Stimulated activated naive CD8-positive, alpha-beta T cell treated with anti-CD3 and anti-CD28 coated beads, Interleukin-15, amount 100 ng/mL, for 72 hours (primary cell): Measurements from ENCODE around the gene NCK1.

Source experiments
- ATAC-seq: fragments of 150-1000 bp; cut with Tn5 transposase; 2 replicates; pipeline ENCODE4 v1.10.0; 2021; ENCODE audit warnings: mild to moderate bottlenecking, moderate library complexity
- DNase-seq, 2 donors: peaks; one replicate each; pipeline ENCODE4 v3.0.0; 2021 to 2022
- H3K27ac Mint-ChIP-seq, 2 donors: one replicate each; pipeline ENCODE4 v1.8.0; 2022; ENCODE audit warnings: mild to moderate bottlenecking in 2 of 2, mixed read lengths in 2 of 2, moderate library complexity in 2 of 2
- H3K27me3 Mint-ChIP-seq: one replicate; pipeline ENCODE4 v1.8.0; 2022; ENCODE audit warnings: mixed read lengths
- H3K4me1 Mint-ChIP-seq: one replicate; pipeline ENCODE4 v1.8.0; 2022; ENCODE audit warnings: mild to moderate bottlenecking, mixed read lengths
- H3K4me3 Mint-ChIP-seq, 2 donors: one replicate each; pipeline ENCODE4 v1.8.0; 2022; ENCODE audit warnings: mild to moderate bottlenecking in 2 of 2, mixed read lengths in 2 of 2, moderate library complexity in 1 of 2
- H3K9me3 Mint-ChIP-seq, 2 donors: one replicate each; pipeline ENCODE4 v1.8.0; 2022; ENCODE audit warnings: mixed read lengths in 2 of 2

NCK1 gene

DNA sequence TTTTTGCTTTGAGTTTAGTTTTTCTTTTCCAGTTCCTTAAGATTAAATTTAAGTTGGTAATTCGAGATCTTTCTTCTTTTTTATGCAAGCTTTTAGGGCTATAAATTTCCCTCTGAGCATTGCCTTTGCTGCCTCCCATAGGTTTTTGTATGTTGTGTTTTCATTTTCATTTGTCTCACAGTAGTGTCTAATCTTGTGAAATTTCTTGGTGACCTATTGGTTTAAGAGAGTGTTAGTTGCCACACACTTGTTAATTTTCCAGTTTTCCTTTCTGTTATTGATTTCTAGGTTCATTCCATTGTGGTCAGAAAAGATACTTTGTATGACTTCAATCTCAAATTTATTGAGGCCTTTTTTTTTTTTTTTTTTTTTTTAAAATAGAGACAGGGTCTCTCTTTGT, 77.5 kb downstream of the NCK1 start:
- Mint-ChIP-seq H3K4me1 (peaks cover 55% of the 10 kb centered on the region), H3K9me3 (peaks cover 7 to 9% of the 10 kb centered on the region in 2 donors), H3K27me3 (no peaks in the 10 kb centered on the region), H3K4me3 (peak overlapping the region; percentile 26 to 30), H3K27ac (peak overlapping the region in 1 of 2 donors; percentile 77)
- ATAC-seq (no peak), DNase-seq (no peak)

DNA sequence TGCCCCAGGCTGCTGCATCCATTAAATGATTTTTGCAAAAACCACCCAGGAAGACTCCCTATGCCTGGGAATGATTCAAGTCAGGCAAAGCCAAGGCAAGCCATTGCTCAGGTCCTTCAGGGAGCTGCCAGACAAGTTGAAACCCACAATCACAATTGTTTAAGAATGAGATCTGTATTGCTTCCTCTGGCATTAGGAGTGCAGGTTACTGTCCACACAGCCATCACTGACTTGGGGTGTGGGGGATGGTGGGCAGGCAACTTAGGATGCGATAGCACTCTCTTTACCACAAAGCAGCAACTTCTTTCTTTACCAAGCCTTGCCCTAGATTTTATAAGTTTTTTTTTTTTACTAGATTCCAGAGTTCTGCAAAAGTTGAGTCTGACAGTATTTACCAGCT, 80.8 kb downstream of the NCK1 start:
- DNase-seq: no peak
- no peak for ATAC-seq
- Mint-ChIP-seq H3K9me3 (peaks cover 0 to 4% of the 10 kb centered on the region in 2 donors), H3K27me3 (no peaks in the 10 kb centered on the region), H3K4me3 (no peak overlapping the region), H3K4me1 (peaks cover 45% of the 10 kb centered on the region), H3K27ac (peak overlapping the region in 1 of 2 donors; percentile 5)

DNA sequence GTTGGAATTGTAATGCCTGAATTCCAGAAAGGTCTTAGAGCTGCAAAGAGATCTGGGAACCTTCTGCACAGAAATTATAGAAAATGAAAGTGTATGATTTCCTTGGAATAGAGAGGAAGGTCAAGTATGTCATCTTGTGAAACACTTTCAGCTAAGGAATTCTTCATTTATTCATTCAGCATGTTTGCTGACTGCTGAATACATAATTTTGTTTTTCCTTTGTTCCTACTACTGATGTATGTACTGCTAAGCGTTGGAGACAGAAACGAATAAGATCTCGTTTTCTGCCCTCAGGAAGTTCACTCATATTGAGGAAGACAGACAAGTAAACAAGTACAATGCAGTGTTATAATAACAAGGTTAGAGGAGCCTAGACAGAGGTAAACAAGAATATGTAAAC, 81.4 kb downstream of the NCK1 start:
- H3K4me1 Mint-ChIP-seq: peaks cover 38% of the 10 kb centered on the region
- H3K9me3 Mint-ChIP-seq: peaks cover 0 to 4% of the 10 kb centered on the region in 2 donors
- peak overlapping the region in 1 of 2 donors; percentile 70 for H3K27ac Mint-ChIP-seq
- ATAC-seq: no peak
- H3K4me3 Mint-ChIP-seq: no peak overlapping the region
- DNase-seq: no peak
- no peaks in the 10 kb centered on the region for H3K27me3 Mint-ChIP-seq

GRCh38 chr3:136946978-136947377, 85.0 kb downstream of the NCK1 start:
- Mint-ChIP-seq H3K27ac (no peak overlapping the region), H3K9me3 (no peaks in the 10 kb centered on the region), H3K4me3 (no peak overlapping the region), H3K4me1 (peaks cover 14% of the 10 kb centered on the region), H3K27me3 (no peaks in the 10 kb centered on the region)
- ATAC-seq (no peak), DNase-seq (no peak)

DNA sequence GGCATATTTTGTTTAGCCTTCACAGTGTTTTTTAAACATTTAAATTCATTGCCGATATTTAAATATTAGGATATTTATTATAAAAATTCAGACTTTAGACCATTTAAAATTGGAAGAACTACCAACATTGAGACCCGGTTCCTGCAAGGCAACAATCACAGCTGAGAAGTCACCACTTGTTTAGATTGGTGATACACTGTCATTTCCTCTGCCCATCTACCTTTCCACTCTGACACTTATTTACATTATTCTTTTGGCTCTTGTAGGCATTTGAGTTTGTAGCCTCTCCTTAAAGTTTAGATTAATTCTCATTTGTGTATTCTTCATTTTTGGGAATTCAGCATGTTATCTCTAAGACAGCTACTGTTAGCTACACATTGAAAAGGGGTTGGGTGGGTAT, 85.5 kb downstream of the NCK1 start:
- Mint-ChIP-seq H3K27ac (peak overlapping the region in 1 of 2 donors; percentile 34), H3K27me3 (no peaks in the 10 kb centered on the region), H3K4me1 (peaks cover 11% of the 10 kb centered on the region), H3K4me3 (no peak overlapping the region), H3K9me3 (no peaks in the 10 kb centered on the region)
- DNase-seq (no peak), ATAC-seq (no peak)

DNA sequence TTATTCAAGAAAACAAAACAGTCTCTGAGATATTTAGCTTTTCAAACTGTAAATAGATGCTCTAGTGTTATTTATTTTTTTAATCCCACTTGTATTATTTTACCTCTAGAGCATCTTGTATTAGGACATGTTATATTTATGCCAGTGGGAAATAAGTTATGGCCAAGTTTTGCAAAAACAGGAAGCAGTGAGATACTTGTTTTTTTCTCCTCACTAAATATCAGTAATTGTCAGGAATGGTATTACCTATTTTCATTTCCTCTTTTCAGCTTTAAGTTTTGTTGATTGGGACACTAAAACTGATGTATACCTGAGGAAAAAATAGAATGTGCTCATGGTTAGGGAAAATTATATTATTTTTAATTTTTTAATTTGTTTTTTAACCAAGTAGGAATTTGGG, 87.1 kb downstream of the NCK1 start:
- no peak for DNase-seq
- H3K27me3 Mint-ChIP-seq: no peaks in the 10 kb centered on the region
- H3K4me1 Mint-ChIP-seq: no peaks in the 10 kb centered on the region
- H3K4me3 Mint-ChIP-seq: no peak overlapping the region
- ATAC-seq: no peak
- H3K9me3 Mint-ChIP-seq: no peaks in the 10 kb centered on the region
- H3K27ac Mint-ChIP-seq: no peak overlapping the region

DNA sequence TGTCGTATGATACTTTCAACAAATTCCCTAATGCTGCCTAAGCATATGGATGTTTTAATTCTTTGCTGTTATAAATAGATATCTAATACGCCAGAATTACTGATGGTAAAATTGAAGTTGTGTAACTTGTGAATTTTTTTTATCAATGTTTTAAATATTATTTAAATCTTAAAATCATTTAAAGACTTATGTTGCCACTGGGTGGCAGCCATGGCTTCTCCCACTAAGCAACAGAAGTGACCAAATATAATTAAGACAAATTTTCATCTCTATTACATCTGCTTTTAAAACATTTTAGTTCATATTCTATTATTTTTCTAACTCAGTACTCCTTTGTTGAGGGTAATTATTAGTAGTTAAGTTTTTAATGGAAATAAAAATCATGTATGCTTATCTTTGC, 87.7 kb downstream of the NCK1 start:
- Mint-ChIP-seq H3K27me3 (no peaks in the 10 kb centered on the region), H3K9me3 (no peaks in the 10 kb centered on the region), H3K27ac (no peak overlapping the region), H3K4me1 (peaks cover 2% of the 10 kb centered on the region), H3K4me3 (no peak overlapping the region)
- DNase-seq (no peak), ATAC-seq (no peak)

DNA sequence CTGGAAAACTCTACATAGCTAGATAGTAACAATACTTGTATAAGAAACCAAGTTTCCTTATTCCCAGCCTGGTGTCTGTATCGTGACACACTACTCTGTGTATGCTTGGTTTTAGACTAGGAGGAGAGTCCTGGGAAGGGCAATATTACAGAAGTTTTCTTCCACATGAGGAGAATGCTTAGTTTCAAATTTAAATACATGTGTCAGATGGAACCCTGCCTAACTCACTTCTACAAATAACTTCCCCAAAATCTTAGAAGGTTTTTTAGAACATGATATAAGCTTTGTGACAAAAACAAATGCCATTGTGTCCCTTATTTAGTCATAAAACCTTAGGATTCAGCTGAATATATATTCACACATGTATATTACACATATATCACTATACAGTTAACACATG, 88.6 kb downstream of the NCK1 start:
- no peak overlapping the region for H3K27ac Mint-ChIP-seq
- H3K9me3 Mint-ChIP-seq: no peaks in the 10 kb centered on the region
- DNase-seq (no peak), ATAC-seq (no peak)
- H3K4me1 Mint-ChIP-seq: peaks cover 6% of the 10 kb centered on the region
- no peak overlapping the region for H3K4me3 Mint-ChIP-seq
- H3K27me3 Mint-ChIP-seq: no peaks in the 10 kb centered on the region

DNA sequence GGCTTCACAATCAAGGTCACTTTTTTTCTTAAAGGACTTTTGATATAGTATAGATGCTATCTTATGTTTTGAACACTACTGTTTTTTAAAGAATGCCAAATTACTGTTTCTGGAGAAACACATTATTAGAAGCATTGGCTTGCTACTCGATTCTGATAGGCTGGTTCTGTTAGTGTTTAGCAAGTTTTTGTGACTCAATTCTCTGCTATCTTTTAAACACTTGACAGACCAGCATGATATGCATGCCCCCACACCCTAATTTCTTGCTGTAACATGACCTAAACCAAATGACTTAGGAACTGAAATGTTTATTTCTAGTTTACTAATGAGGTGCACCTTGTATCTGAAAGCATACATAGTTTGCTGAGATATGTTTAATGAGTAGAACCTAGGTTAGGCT, 90.3 kb downstream of the NCK1 start:
- Mint-ChIP-seq H3K9me3 (no peaks in the 10 kb centered on the region), H3K4me1 (peaks cover 6% of the 10 kb centered on the region), H3K27ac (no peak overlapping the region), H3K27me3 (no peaks in the 10 kb centered on the region), H3K4me3 (no peak overlapping the region)
- ATAC-seq (no peak), DNase-seq (no peak)

- no peak overlapping the region for H3K4me3 Mint-ChIP-seq
- no peak for ATAC-seq
- no peaks in the 10 kb centered on the region for H3K27me3 Mint-ChIP-seq
- H3K9me3 Mint-ChIP-seq: no peaks in the 10 kb centered on the region
- peaks cover 6% of the 10 kb centered on the region for H3K4me1 Mint-ChIP-seq
- no peak for DNase-seq
- no peak overlapping the region for H3K27ac Mint-ChIP-seq
Measured at GRCh38 chr3:136954251-136954650, 92.2 kb downstream of the NCK1 start.

DNA sequence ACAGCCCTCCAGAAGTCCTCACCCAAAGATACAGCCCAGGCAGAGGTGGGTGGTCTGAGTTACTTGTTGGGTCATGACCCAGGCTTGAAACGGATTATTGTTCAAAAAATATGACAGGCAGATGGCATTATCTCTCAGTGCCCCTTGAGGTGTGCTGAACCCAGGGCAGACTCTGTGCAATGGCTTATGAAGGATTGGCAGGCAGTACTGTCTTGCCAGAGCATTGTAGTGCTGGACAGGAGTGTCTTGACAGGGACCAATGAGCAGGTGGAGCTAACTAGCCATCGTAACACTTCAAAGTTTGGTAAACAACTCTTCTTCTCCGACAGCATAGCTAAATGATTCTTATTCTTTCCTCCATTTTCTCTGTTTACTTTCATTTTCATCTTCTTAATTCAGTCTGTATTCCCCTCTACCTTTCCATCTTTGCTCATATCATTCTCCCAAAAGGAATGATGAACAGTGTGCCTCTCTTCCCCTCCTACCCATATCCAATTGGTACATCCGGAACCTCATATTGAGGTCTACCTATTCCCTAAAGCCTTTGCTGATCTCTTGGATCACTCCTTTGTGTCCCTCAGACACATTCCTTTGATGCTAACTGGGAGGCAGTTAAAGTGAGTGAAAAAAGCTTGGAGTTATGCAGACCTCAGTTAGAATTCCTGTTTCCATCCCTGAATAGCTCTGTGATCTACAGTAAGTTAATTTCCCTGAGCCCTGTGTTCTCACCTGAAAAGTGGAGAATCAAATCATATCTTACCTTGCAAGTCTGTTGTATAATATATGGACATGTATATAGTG, 93.2 kb downstream of the NCK1 start:
- peaks cover 6% of the 10 kb centered on the region for H3K4me1 Mint-ChIP-seq
- DNase-seq (no peak), ATAC-seq (no peak)
- no peaks in the 10 kb centered on the region for H3K9me3 Mint-ChIP-seq
- no peaks in the 10 kb centered on the region for H3K27me3 Mint-ChIP-seq
- no peak overlapping the region for H3K4me3 Mint-ChIP-seq
- H3K27ac Mint-ChIP-seq: peak overlapping the region; percentile 6 to 29

GRCh38 chr3:136955813-136956212, 93.8 kb downstream of the NCK1 start:
- ATAC-seq (no peak), DNase-seq (no peak)
- no peak overlapping the region for H3K27ac Mint-ChIP-seq
- no peaks in the 10 kb centered on the region for H3K9me3 Mint-ChIP-seq
- peaks cover 6% of the 10 kb centered on the region for H3K4me1 Mint-ChIP-seq
- no peak overlapping the region for H3K4me3 Mint-ChIP-seq
- H3K27me3 Mint-ChIP-seq: no peaks in the 10 kb centered on the region

DNA sequence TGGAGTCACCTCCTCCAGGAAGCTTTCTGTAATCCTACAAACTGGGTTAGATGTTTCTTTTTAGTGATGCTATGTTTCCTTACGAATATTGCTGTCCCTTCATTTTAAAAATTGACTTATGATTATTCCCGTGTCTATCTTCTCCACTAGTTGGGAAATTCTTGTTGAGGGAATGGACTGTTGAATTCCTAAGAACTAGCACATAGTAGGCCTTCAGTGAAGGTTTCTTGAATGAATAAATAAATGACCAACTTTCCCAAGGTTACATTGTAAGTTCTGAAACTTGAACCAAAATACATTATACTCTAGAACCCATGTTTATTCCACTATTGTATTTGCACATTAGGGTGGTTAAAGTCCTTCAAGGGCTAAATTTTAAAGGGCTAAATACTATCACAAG, 95.0 kb downstream of the NCK1 start:
- Mint-ChIP-seq H3K27ac (no peak overlapping the region), H3K4me1 (peaks cover 6% of the 10 kb centered on the region), H3K4me3 (no peak overlapping the region), H3K9me3 (no peaks in the 10 kb centered on the region), H3K27me3 (no peaks in the 10 kb centered on the region)
- no peak for ATAC-seq
- DNase-seq: no peak

DNA sequence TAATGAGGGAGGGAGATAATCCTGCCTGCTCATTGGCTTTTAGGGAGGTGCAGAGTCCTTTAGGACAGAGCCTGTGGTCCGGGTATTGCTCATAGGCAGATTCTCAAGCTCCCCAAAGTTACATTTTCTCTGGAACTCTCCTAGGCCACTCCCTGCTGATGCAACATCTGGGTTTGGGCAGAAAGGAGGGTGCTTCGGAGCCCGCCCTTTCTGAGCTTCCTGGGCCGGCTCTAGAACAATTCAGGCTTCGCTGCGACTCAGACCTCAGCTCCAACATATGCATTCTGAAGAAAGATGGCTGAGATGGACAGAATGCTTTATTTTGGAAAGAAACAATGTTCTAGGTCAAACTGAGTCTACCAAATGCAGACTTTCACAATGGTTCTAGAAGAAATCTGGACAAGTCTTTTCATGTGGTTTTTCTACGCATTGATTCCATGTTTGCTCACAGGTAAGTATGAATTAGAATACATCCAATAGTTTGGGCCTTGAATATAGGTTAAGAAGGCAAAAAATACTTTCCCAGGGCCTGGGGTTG, 95.8 kb downstream of the NCK1 start, which contains the start of gene IL20RB:
TSS of gene IL20RB (plus strand) at position 233 of the 538 bp plus-strand sequence. CDS start at position 364, 131 bp downstream.
- no peaks in the 10 kb centered on the region for H3K27me3 Mint-ChIP-seq
- H3K27ac Mint-ChIP-seq: no peak within 1 kb of the TSS
- no peaks in the 10 kb centered on the region for H3K9me3 Mint-ChIP-seq
- DNase-seq (no peak), ATAC-seq (no peak)
- H3K4me1 Mint-ChIP-seq: peaks cover 6% of the 10 kb centered on the region
- no peak within 1 kb of the TSS for H3K4me3 Mint-ChIP-seq

DNA sequence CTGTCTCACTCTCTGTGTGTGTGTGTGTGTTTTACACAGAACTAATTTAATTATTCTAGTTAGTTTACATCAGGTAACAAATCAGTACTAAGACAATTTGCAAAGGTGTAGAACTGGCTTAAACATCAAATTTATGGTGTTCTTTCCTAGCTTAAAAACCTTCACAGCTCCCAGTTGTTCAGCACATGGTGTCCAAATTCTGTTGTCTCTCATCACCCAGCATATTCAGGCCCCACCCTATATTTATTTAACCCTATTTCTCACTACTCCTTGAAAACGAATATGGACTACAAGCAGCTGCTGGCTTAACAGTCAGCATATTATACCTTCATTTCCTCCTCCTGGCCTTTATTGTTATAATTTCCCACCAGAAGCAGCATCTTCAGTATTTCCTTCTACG, 96.9 kb downstream of the NCK1 start:
- ATAC-seq (no peak), DNase-seq (no peak)
- no peak overlapping the region for H3K4me3 Mint-ChIP-seq
- H3K27me3 Mint-ChIP-seq: no peaks in the 10 kb centered on the region
- peak overlapping the region in 1 of 2 donors; percentile 19 for H3K27ac Mint-ChIP-seq
- H3K9me3 Mint-ChIP-seq: no peaks in the 10 kb centered on the region
- H3K4me1 Mint-ChIP-seq: peaks cover 6% of the 10 kb centered on the region

DNA sequence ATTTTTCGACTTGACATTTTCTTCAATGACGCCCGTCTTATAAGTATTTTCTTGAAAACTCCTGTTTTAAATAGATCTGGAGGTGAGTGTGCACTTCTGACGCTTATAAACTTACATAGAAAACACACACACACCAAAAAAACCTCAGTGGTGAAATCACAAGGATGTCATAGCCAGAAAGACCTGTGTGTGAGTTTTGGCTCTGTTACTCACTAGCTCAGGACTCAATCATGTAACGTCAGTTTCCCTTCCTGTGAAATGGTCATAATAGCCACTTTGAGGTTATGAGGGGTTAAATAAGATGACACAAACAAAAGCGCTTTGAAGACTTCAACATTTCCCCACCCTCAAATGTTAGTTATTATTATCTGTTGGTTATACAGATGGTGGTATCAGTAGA, 97.6 kb downstream of the NCK1 start:
- no peaks in the 10 kb centered on the region for H3K27me3 Mint-ChIP-seq
- no peaks in the 10 kb centered on the region for H3K9me3 Mint-ChIP-seq
- H3K4me1 Mint-ChIP-seq: peaks cover 5% of the 10 kb centered on the region
- no peak for DNase-seq
- no peak overlapping the region for H3K27ac Mint-ChIP-seq
- ATAC-seq: no peak
- no peak overlapping the region for H3K4me3 Mint-ChIP-seq
